Mucosa of stomach (tissue), 1 donor: ENCODE measurements around the gene SEMA4C.
"Not testable (repeated sequence)": the region's sequence is repeated elsewhere in the genome, so short reads cannot be mapped to it uniquely, and the experiment has no call there.

ENCODE experiments used
- H3K27me3 ChIP-seq: one replicate; pipeline ENCODE4 v1.7.0; 2013; ENCODE audit warnings: mild to moderate bottlenecking, low read length; ENCODE audit not compliant: control insufficient read depth, insufficient read depth
- H3K36me3 ChIP-seq: one replicate; pipeline ENCODE4 v1.7.0; 2013; ENCODE audit warnings: low read length; ENCODE audit not compliant: control insufficient read depth, insufficient read depth
- H3K4me1 ChIP-seq: one replicate; pipeline ENCODE4 v1.7.0; 2013; ENCODE audit warnings: mild to moderate bottlenecking, low read length; ENCODE audit not compliant: control insufficient read depth, insufficient read depth
- H3K4me3 ChIP-seq: one replicate; pipeline ENCODE4 v1.7.0; 2013; ENCODE audit warnings: low read length
- H3K9ac ChIP-seq: one replicate; pipeline ENCODE4 v1.7.0; 2013; ENCODE audit warnings: mild to moderate bottlenecking, low read length, moderate library complexity
- H3K9me3 ChIP-seq: one replicate; pipeline ENCODE4 v1.7.0; 2013; ENCODE audit warnings: mild to moderate bottlenecking, low read length, moderate library complexity; ENCODE audit not compliant: control insufficient read depth
- donor health status: Pancreatic carcinoma.

Gene SEMA4C

GRCh38 chr2:96866149-96866548 lies 3.7 kb downstream of the SEMA4C start:
- Histone ChIP-seq H3K27me3 (peaks cover 11% of the 10 kb centered on the region), H3K4me3 (no peak overlapping the region), H3K9ac (no peak overlapping the region), H3K9me3 (no peaks in the 10 kb centered on the region), H3K36me3 (no peaks in the 10 kb centered on the region), H3K4me1 (peaks cover 30% of the 10 kb centered on the region)

DNA sequence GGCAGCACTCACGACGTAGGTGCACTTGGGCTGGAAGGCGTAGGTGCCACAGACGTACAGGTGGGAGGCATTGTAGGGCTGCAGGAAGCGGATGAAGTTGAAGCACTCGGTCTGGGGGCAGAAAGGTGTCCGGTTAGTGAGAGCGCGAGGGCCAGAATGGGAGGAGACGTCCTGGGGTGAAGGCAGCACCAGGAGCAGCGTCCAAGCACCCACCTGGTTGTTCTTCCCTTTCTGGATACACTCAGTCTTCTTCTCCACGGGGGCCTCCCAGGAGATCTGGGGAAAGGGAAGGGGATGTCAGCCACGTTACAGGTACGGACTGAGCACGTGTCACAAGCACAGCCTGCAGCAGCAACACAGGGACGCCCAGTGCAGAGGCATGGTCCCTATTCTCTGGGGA lies 4.2 kb downstream of the SEMA4C start:
- Histone ChIP-seq H3K27me3 (peaks cover 9% of the 10 kb centered on the region), H3K9ac (no peak overlapping the region), H3K4me1 (peaks cover 26% of the 10 kb centered on the region), H3K9me3 (no peaks in the 10 kb centered on the region), H3K36me3 (no peaks in the 10 kb centered on the region), H3K4me3 (no peak overlapping the region)

- no peak overlapping the region for H3K4me3 ChIP-seq
- no peaks in the 10 kb centered on the region for H3K9me3 ChIP-seq
- H3K27me3 ChIP-seq, result peaks cover 5% of the 10 kb centered on the region
- H3K36me3 ChIP-seq, result no peaks in the 10 kb centered on the region
- no peak overlapping the region for H3K9ac ChIP-seq
- H3K4me1 ChIP-seq, result peaks cover 23% of the 10 kb centered on the region
Measured at GRCh38 chr2:96864343-96865091, 5.4 kb downstream of the SEMA4C start.

- Histone ChIP-seq H3K9ac (no peak overlapping the region), H3K4me3 (no peak overlapping the region), H3K36me3 (no peaks in the 10 kb centered on the region), H3K27me3 (peaks cover 2% of the 10 kb centered on the region), H3K4me1 (peaks cover 23% of the 10 kb centered on the region), H3K9me3 (no peaks in the 10 kb centered on the region)
Measured at GRCh38 chr2:96863575-96864342, 6.1 kb downstream of the SEMA4C start.

GRCh38 chr2:96863056-96863455 lies 6.8 kb downstream of the SEMA4C start:
- not testable (repeated sequence) for H3K36me3 ChIP-seq, H3K9me3 ChIP-seq, H3K27me3 ChIP-seq, H3K4me3 ChIP-seq, H3K9ac ChIP-seq
- peaks cover 19% of the 10 kb centered on the region for H3K4me1 ChIP-seq

DNA sequence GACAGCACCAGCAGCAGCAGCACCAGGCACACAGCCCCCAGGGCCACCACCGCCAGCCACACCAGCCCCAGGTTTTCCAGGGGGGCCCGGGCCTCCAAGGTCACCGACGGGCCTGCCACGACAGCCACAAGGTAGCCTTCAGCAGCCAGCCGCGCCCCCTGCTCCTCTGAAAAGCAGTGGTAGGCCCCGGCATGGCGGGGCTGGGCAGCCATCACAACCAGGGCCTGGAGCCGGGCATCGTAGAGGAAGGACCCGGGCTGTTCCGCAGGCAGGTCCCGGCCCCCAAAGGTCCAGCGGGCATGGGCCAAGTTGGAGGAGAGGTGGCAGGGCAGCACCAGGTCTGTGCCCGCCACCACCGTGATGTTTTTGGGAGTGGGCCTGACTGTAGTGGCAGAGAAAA lies 8.8 kb downstream of the SEMA4C start:
- H3K36me3 ChIP-seq, result no peaks in the 10 kb centered on the region
- no peak overlapping the region for H3K4me3 ChIP-seq
- no peaks in the 10 kb centered on the region for H3K27me3 ChIP-seq
- H3K9me3 ChIP-seq, result no peaks in the 10 kb centered on the region
- H3K4me1 ChIP-seq, result peaks cover 8% of the 10 kb centered on the region
- no peak overlapping the region for H3K9ac ChIP-seq

- no peaks in the 10 kb centered on the region for H3K36me3 ChIP-seq
- no peaks in the 10 kb centered on the region for H3K27me3 ChIP-seq
- H3K9me3 ChIP-seq, result no peaks in the 10 kb centered on the region
- no peak overlapping the region for H3K4me3 ChIP-seq
- H3K9ac ChIP-seq, result no peak overlapping the region
- H3K4me1 ChIP-seq, result peaks cover 7% of the 10 kb centered on the region
Measured at GRCh38 chr2:96860065-96861029, 9.5 kb downstream of the SEMA4C start.

GRCh38 chr2:96859681-96860064 lies 10.2 kb downstream of the SEMA4C start:
- Histone ChIP-seq H3K27me3 (no peaks in the 10 kb centered on the region), H3K9ac (no peak overlapping the region), H3K4me3 (no peak overlapping the region), H3K4me1 (peaks cover 7% of the 10 kb centered on the region), H3K9me3 (no peaks in the 10 kb centered on the region), H3K36me3 (no peaks in the 10 kb centered on the region)

GRCh38 chr2:96859099-96859649 lies 10.7 kb downstream of the SEMA4C start:
- H3K36me3 ChIP-seq, result no peaks in the 10 kb centered on the region
- no peak overlapping the region for H3K4me3 ChIP-seq
- H3K9ac ChIP-seq, result no peak overlapping the region
- H3K4me1 ChIP-seq, result peaks cover 7% of the 10 kb centered on the region
- H3K9me3 ChIP-seq, result no peaks in the 10 kb centered on the region
- no peaks in the 10 kb centered on the region for H3K27me3 ChIP-seq

GRCh38 chr2:96857667-96858372 lies 12.1 kb downstream of the SEMA4C start, which contains the start of gene ANKRD39:
Gene ANKRD39 (minus strand): TSS chr2:96858016. CDS start chr2:96857987, 29 bp downstream.
- Histone ChIP-seq H3K9me3 (no peaks in the 10 kb centered on the region), H3K36me3 (peaks cover 1% of the 10 kb centered on the region), H3K27me3 (no peaks in the 10 kb centered on the region), H3K4me3 (peak within 1 kb of the TSS; percentile 82), H3K4me1 (peaks cover 7% of the 10 kb centered on the region), H3K9ac (peak within 1 kb of the TSS; percentile 78)
